GM18526 (cell line): ENCODE results near the gene MAD1L1.

Experiments used
- POLR2A ChIP-seq: IDR thresholded peaks from 3 replicates; pipeline ENCODE4 v1.6.1; 2011; ENCODE audit not compliant: insufficient read length; ENCODE audit errors: extremely low read depth

MAD1L1 gene

GRCh38 chr7:2106440-2106839, 126.3 kb downstream of the MAD1L1 start:
- no peak for TF ChIP-seq POLR2A

GRCh38 chr7:2105917-2106316, 126.8 kb downstream of the MAD1L1 start:
- TF ChIP-seq POLR2A: no peak

DNA sequence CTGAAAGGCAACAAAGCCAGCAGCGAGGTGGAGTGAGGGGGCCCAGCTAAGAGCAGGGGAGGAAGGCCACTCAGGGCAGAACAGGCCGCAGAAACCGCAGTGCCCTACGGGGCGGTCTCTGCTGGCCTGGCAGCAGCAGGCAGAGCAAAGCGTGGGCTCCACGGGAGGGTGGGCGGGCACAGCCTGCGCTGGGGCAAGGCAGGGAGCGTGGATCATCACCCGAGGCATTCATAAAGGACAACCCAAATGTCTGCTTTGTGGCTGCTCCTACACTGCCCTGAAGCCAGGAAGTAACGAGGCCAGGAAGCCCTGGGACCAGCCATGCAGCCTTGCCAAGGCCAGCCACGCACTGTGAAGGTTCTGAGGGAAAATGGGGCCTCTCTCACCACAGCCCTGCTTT, 127.5 kb downstream of the MAD1L1 start:
- no peak for TF ChIP-seq POLR2A

GRCh38 chr7:2104716-2105115, 128.0 kb downstream of the MAD1L1 start:
- no peak for TF ChIP-seq POLR2A

GRCh38 chr7:2104107-2104710, 128.5 kb downstream of the MAD1L1 start:
- TF ChIP-seq POLR2A: no peak

DNA sequence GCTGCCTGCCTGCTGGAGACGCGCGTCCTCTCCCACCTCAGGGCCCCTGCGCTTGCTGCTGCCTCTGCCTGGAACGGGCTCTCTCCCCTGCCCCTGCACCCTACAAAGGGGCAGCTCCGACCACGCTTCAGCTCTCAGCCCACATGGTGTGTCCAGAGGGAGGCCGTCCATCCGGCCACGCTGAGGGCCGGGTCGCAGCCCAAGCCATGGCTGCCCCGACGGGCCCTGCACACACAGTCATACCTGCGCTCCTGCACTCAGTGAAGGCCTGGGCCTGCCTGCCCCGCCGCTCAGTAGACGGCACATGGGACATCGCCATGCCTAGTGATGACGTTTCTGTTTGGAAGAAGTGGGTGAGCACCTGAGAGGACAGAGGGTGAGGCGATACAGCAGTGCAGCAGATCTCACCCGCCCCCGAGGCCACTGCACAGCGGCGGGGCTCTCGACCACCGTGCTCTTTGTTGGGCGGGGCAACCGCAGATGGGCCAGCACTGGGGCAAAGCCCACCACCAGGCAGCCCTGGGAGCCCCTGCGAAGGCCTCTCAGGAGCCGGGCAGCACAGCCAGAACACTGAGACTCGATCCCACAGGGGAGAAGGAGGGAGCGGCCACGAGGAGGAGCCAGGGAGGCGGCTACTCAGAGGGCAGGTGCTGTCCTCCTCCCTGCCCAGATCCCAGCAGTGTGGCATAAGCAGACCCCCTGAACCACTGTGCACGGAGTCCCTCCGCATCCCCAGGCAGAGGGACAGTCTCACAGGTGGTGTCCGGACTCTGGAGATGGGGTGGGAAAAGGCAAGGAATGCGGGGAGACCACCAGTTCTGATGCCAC, 129.5 kb downstream of the MAD1L1 start:
- no peak for TF ChIP-seq POLR2A

GRCh38 chr7:2102375-2102723, 130.4 kb downstream of the MAD1L1 start:
- TF ChIP-seq POLR2A: no peak

GRCh38 chr7:2101630-2102374, 130.9 kb downstream of the MAD1L1 start:
- no peak for TF ChIP-seq POLR2A

DNA sequence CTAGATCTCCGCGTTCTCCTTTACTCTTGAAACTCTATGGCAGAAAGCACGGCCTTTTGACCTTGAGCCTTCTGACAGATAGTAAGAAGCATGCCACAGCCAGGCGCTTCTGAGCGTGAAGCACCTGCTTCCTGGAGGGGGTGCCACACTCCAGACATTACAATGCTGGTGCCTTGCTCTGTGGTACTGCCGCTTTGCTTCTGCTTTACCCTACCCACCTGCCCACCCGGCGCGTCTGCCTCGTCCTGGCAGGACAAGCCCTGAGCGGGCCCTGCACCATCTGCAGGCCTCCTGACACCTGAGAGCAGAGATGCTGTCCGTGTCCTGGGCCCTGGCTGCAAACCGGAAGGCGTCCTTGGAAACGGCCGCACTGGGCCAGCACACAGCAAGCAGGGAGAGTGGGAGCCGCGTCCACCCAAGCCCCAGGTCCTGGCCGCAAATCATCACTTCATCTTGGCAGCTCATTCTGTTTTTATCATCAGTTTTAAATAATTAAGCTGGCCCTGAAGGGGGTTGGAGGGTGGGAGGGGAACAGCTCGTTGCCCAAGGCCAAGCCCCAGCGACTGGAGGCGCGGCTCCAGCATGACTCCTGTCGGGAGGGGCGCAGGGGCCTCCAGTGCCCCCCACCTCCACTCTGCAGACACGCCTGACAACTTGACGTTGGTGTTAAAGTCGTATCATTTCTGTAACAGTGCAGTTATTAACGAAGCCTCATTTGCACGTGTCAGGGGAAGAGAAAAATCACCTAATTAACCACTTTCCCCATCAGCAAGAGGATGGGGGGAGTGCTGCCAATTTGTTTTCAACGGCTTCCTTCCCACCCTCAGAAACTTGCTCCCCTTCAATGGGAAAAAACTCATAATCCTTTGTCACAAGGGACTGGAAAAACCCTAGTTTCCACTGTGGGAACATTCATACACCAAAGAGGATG, 132.2 kb downstream of the MAD1L1 start:
- TF ChIP-seq POLR2A: no peak

GRCh38 chr7:2099048-2099957, 133.4 kb downstream of the MAD1L1 start:
- TF ChIP-seq POLR2A: no peak

DNA sequence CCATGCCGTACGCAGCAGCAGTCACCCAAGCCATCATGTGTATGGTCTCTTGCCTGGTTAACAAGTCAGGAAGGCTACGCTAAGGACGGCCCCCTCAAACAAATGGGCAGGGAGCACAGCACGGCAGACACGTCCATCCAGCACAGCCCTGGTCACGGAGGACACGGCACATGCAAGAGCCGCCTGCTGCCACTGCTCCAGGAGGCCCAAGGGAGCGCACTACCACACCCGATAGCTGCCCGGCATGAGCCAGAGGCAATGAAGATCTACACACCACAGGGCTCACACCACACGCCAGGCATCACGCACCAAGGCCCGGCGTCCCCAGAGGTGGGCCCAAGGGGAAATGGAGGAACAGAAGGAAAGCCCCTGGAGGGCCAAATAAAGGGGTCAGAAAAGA, 134.2 kb downstream of the MAD1L1 start:
- no peak for TF ChIP-seq POLR2A

DNA sequence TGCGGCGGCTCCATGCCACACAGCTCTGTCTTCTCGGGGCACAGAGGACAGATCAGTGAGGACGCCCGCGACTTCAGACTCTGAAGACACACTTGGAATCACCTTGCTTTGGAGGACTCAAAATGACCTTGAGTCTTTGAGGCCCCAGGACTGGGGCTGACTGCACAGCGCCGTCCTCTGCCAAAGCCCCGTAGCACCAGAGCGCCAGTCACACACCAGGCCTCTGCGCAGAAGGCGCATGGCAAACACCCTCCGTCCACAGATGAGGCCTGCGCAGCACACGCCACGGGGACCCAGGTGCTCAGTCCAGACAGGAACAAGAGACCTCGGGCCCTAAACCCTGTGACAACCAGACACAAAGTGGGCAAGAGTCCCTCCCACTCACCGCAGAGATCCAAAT, 134.7 kb downstream of the MAD1L1 start:
- TF ChIP-seq POLR2A: no peak

GRCh38 chr7:2097492-2097891, 135.3 kb downstream of the MAD1L1 start:
- no peak for TF ChIP-seq POLR2A
